Transverse colon (tissue), 4 donors: Measurements from ENCODE around the gene GOLM1. TPM values are rescaled to one million over a fixed set of nuclear protein-coding genes. Genes with fewer than 3 reads are reported as not detected.

Experiments
- DNase-seq: peaks from one replicate; pipeline ENCODE4 v3.0.0-alpha.2; 2019
- H3K27ac ChIP-seq, 4 donors: fragments of 200-600 bp; sonication (generic); 2 replicates each; pipeline ENCODE4 v1.5.1; 2016 to 2018; ENCODE audit warnings: inconsistent platforms in 4 of 4
- H3K27me3 ChIP-seq: fragments of 200-600 bp; sonication (generic); 2 replicates; pipeline ENCODE4 v1.5.1; 2017; ENCODE audit warnings: inconsistent platforms
- H3K36me3 ChIP-seq, 4 donors: fragments of 200-600 bp; sonication (generic); 2 replicates each; pipeline ENCODE4 v1.5.1; 2017 to 2019; ENCODE audit warnings: inconsistent platforms in 4 of 4
- H3K4me1 ChIP-seq, 4 donors: fragments of 200-600 bp; sonication (generic); 2 replicates each; pipeline ENCODE4 v1.5.1; 2017 to 2020; ENCODE audit warnings: inconsistent platforms in 4 of 4
- H3K4me3 ChIP-seq, 4 donors: fragments of 200-600 bp; sonication (generic); 1 replicate in 1 of 4; 2 replicates in 3 of 4; pipeline versions ENCODE4 v1.5.1 to v1.6.1; 2017 to 2019; ENCODE audit warnings: inconsistent platforms in 4 of 4
- H3K9me3 ChIP-seq, 2 donors: fragments of 200-600 bp; sonication (generic); 2 replicates each; pipeline ENCODE4 v1.5.1; 2017 to 2019; ENCODE audit warnings: inconsistent platforms in 2 of 2
- CTCF ChIP-seq, 5 experiments: fragments of 200-600 bp in 3 of 5; fragments of 450-650 bp in 2 of 5; sonication (generic) in 3 of 5; IDR thresholded peaks; 1 replicate in 2 of 5; 2 replicates in 3 of 5; pipeline ENCODE4 v1.5.1; 2016 to 2017; ENCODE audit warnings: antibody characterized with exemption in 5 of 5, inconsistent platforms in 3 of 5, mild to moderate bottlenecking in 2 of 5, moderate library complexity in 1 of 5
- EP300 ChIP-seq: sonication (generic); formaldehyde crosslinking; IDR thresholded peaks from one replicate; pipeline ENCODE4 v1.6.1; 2017; ENCODE audit warnings: antibody characterized with exemption, low read depth
- POLR2A ChIP-seq: fragments of 450-650 bp; IDR thresholded peaks from one replicate; pipeline ENCODE4 v1.6.1; 2016; ENCODE audit warnings: antibody characterized with exemption, mild to moderate bottlenecking, moderate library complexity
- POLR2AphosphoS5 ChIP-seq, 3 donors: sonication (generic); formaldehyde crosslinking; IDR thresholded peaks; one replicate each; pipeline ENCODE4 v1.6.1; 2016; ENCODE audit warnings: antibody characterized with exemption in 3 of 3
- WGBS, 2 donors: methylation state at CpG; one replicate each; pipeline ENCODE4 v1.1.5; 2018; ENCODE audit warnings: low coverage in 1 of 2; 5-methylcytosine and 5-hydroxymethylcytosine counted together
- in situ Hi-C, 4 donors: fragments of 200-750 bp; cut with MboI; loops; one replicate each; pipeline versions ENCODE4 v1.15.0 to v1.15.1; 2017; ENCODE audit warnings: low sequenced_read_pairs in 3 of 4, low pct_ligation_motif_present in 1 of 4, low pct_unique_long_range_greater_than_20kb in 1 of 4
- intact Hi-C: fragments of 100-400 bp; cut with DNase I; formaldehyde crosslinking; loops from one replicate; pipeline ENCODE4 v1.15.1; 2023; ENCODE audit warnings: low total_unique reads
- total RNA-seq, 4 donors: library from RNA; depleted of rRNA; stranded (reverse); fragments of >200 nt; gene quantifications; one replicate each; pipeline ENCODE4 v1.1.0, GENCODE V29; 2016

The GOLM1 gene
- total RNA-seq, 4 donors from 2014 or later = 96.1 to 295 (median 177) TPM

GRCh38 chr9:86135371-86135770 is 36.0 kb upstream of the GOLM1 start:
- TF ChIP-seq CTCF (IDR thresholded peaks at IDR 0.05) (no peak), POLR2A (no peak), EP300 (no peak), POLR2AphosphoS5 (IDR thresholded peaks at IDR 0.05) (no peak)
- 76% methylated on average over 5 of the region's 5 CpGs for WGBS, 2 donors
- H3K4me3 ChIP-seq = no peak overlapping the region
- intact Hi-C loops (no loop called here), in situ Hi-C loops (no loop called here)
- no peak overlapping the region for H3K27ac ChIP-seq
- no peaks in the 10 kb centered on the region for H3K27me3 ChIP-seq
- H3K4me1 ChIP-seq = no peaks in the 10 kb centered on the region
- no peak for DNase-seq
- H3K9me3 ChIP-seq = no peaks in the 10 kb centered on the region
- no peaks in the 10 kb centered on the region for H3K36me3 ChIP-seq

- Histone ChIP-seq H3K36me3 (no peaks in the 10 kb centered on the region), H3K4me1 (no peaks in the 10 kb centered on the region), H3K9me3 (no peaks in the 10 kb centered on the region), H3K27me3 (no peaks in the 10 kb centered on the region), H3K27ac (no peak overlapping the region), H3K4me3 (no peak overlapping the region)
- TF ChIP-seq POLR2AphosphoS5 (IDR thresholded peaks at IDR 0.05) (no peak), POLR2A (no peak)
- no peak for DNase-seq
- WGBS, 2 donors = 82 to 91% methylated on average over 3 to 4 of the region's 4 CpGs
- intact Hi-C loops = no loop called here
- in situ Hi-C loops = no loop called here
These were observed 35.0 kb upstream of the GOLM1 start for GRCh38 chr9:86134361-86134760.

GRCh38 chr9:86128235-86128822 is 29.0 kb upstream of the GOLM1 start:
- 73 to 75% methylated on average over 4 of the region's 4 CpGs for WGBS, 2 donors
- in situ Hi-C loops = no loop called here
- Histone ChIP-seq H3K27me3 (no peaks in the 10 kb centered on the region), H3K36me3 (no peaks in the 10 kb centered on the region), H3K27ac (peak overlapping the region in 3 of 4 donors; percentile 46 to 71 (median 68)), H3K4me3 (no peak overlapping the region), H3K4me1 (peaks cover 12 to 15% (median 14%) of the 10 kb centered on the region in 4 donors), H3K9me3 (no peaks in the 10 kb centered on the region)
- TF ChIP-seq CTCF (IDR thresholded peaks at IDR 0.05) = no peak
- TF ChIP-seq POLR2AphosphoS5 (IDR thresholded peaks at IDR 0.05) = no peak
- no peak for TF ChIP-seq EP300
- TF ChIP-seq POLR2A = no peak
- no peak for DNase-seq
- intact Hi-C loops = no loop called here

- Histone ChIP-seq H3K4me3 (no peak overlapping the region), H3K27ac (peak overlapping the region; percentile 19 to 71 (median 57)), H3K9me3 (no peaks in the 10 kb centered on the region), H3K36me3 (no peaks in the 10 kb centered on the region), H3K27me3 (no peaks in the 10 kb centered on the region), H3K4me1 (peaks cover 12 to 15% (median 14%) of the 10 kb centered on the region in 4 donors)
- peak; percentile 80 for DNase-seq
- in situ Hi-C loops (no loop called here), intact Hi-C loops (no loop called here)
- WGBS, 2 donors = 27 to 53% methylated on average over 3 to 10 of the region's 11 CpGs
- TF ChIP-seq POLR2AphosphoS5 (IDR thresholded peaks at IDR 0.05) (peak in 2 of 3 donors; percentile 9 to 24), CTCF (IDR thresholded peaks at IDR 0.05) (no peak), EP300 (no peak)
These were observed 27.9 kb upstream of the GOLM1 start for GRCh38 chr9:86126998-86127972.
